HCT116 (cell line): Measurements from ENCODE around the gene CIAO2B. TPM values are rescaled to one million over a fixed set of nuclear protein-coding genes. Genes with fewer than 3 reads are reported as not detected.
A peak's percentile ranks its signal among the peaks of the same experiment; 100 is the strongest.

Experiments
- ATAC-seq: fragments of 200-7000 bp; cut with Tn5 transposase; 2 replicates; pipeline ENCODE4 v1.9.1; 2020; ENCODE audit warnings: mild to moderate bottlenecking, moderate library complexity
- BruUV-seq: library from RNA; stranded (reverse); fragments of 400-500 nt; replicated peaks from 2 replicates; lab custom pipeline; 2021; lab: Mats Ljungman, UMichigan
- CTCF ChIA-PET: fragments of 300-600 bp; sonication (Branson Sonifier 250); formaldehyde crosslinking; loops from one replicate; lab custom pipeline; 2021; ENCODE audit warnings: antibody characterized with exemption; lab: Charles Lee
- POLR2A ChIA-PET: fragments of 300-600, 350-600 bp; sonication (Branson Sonifier 250); formaldehyde crosslinking; loops from one replicate; lab custom pipeline; 2021; ENCODE audit warnings: antibody characterized with exemption; lab: Charles Lee
- RAD21 ChIA-PET, 2 experiments: fragments of 300-600 bp; sonication (Branson Sonifier 250); formaldehyde crosslinking; loops; one replicate each; lab custom pipeline; 2023; ENCODE audit warnings: low total read pairs in 2 of 2; ENCODE audit not compliant: uncharacterized antibody in 2 of 2, unreplicated experiment in 2 of 2, low non-redundant PET in 1 of 2; lab: Charles Lee
- DNase-seq: peaks from one replicate; pipeline ENCODE4 v3.0.0-alpha.2; 2010; ENCODE audit warnings: low read depth, low spot score
- H2AFZ ChIP-seq: fragments of 200-600 bp; shearing (Covaris generic), sonication (generic); 2 replicates; pipeline ENCODE4 v1.6.1; 2017; ENCODE audit warnings: low read depth, mixed run types, mixed read lengths, antibody characterized with exemption, low read length; ENCODE audit not compliant: poor library complexity, severe bottlenecking
- H3K27ac ChIP-seq: 2 replicates; pipeline ENCODE4 v1.5.1; 2012; ENCODE audit warnings: low read depth, low read length
- H3K27me3 ChIP-seq: fragments of 200-600 bp; sonication (generic); 2 replicates; pipeline ENCODE4 v1.6.1; 2016; ENCODE audit warnings: mixed run types, low read length, mixed read lengths; ENCODE audit not compliant: insufficient read depth
- H3K36me3 ChIP-seq, 2 experiments: fragments of 200-500 bp in 1 of 2; fragments of 200-600 bp in 1 of 2; sonication (Bioruptor generic) in 1 of 2; sonication (generic) in 1 of 2; 2 replicates each; pipeline versions ENCODE4 v1.5.1 to v1.6.1; 2014 to 2016; ENCODE audit warnings: low read length in 2 of 2, inconsistent platforms in 1 of 2, mixed read lengths in 1 of 2, mixed run types in 1 of 2; ENCODE audit not compliant: insufficient read depth in 2 of 2, control insufficient read depth in 1 of 2
- H3K4me1 ChIP-seq, 2 experiments: fragments of 200-600 bp in 1 of 2; sonication (generic) in 1 of 2; 2 replicates each; pipeline versions ENCODE4 v1.5.1 to v1.6.1; 2012 to 2017; ENCODE audit warnings: low read length in 2 of 2, inconsistent platforms in 1 of 2, mild to moderate bottlenecking in 1 of 2, mixed read lengths in 1 of 2, mixed run types in 1 of 2, moderate library complexity in 1 of 2; ENCODE audit not compliant: insufficient read depth in 2 of 2, control insufficient read depth in 1 of 2
- H3K4me2 ChIP-seq: fragments of 200-600 bp; sonication (generic); 2 replicates; pipeline ENCODE4 v1.6.1; 2017; ENCODE audit warnings: mixed run types, low read length, mixed read lengths
- H3K4me3 ChIP-seq, 2 experiments: fragments of 200-600 bp in 1 of 2; sonication (generic) in 1 of 2; replicated peaks in 1 of 2; 2 replicates each; pipeline ENCODE4 v1.5.1; 2011 to 2016; ENCODE audit warnings: low read length in 2 of 2, control low read depth in 1 of 2, low read depth in 1 of 2, mild to moderate bottlenecking in 1 of 2, mixed read lengths in 1 of 2, mixed run types in 1 of 2
- H3K79me2 ChIP-seq: fragments of 200-600 bp; sonication (generic); 2 replicates; pipeline ENCODE4 v1.6.1; 2017; ENCODE audit warnings: mild to moderate bottlenecking, mixed run types, low read length, moderate library complexity, mixed read lengths; ENCODE audit not compliant: insufficient read depth
- H3K9ac ChIP-seq: fragments of 200-600 bp; sonication (generic); 2 replicates; pipeline ENCODE4 v1.6.1; 2016; ENCODE audit warnings: low read length, mixed read lengths
- H3K9me2 ChIP-seq: fragments of 200-600 bp; sonication (generic), shearing (Covaris generic); 2 replicates; pipeline ENCODE4 v1.6.1; 2017; ENCODE audit warnings: mixed run types, mild to moderate bottlenecking, moderate library complexity; ENCODE audit not compliant: insufficient read depth
- H3K9me3 ChIP-seq, 2 experiments: fragments of 200-500 bp in 1 of 2; fragments of 200-600 bp in 1 of 2; sonication (Bioruptor generic) in 1 of 2; sonication (generic) in 1 of 2; 2 replicates each; pipeline ENCODE4 v1.6.1; 2014 to 2017; ENCODE audit warnings: low read length in 2 of 2, mixed read lengths in 2 of 2, inconsistent platforms in 1 of 2, low read depth in 1 of 2, mild to moderate bottlenecking in 1 of 2, mixed run types in 1 of 2, moderate library complexity in 1 of 2; ENCODE audit not compliant: control insufficient read depth in 1 of 2, insufficient read depth in 1 of 2
- H4K20me1 ChIP-seq: fragments of 200-600 bp; sonication (generic), shearing (Covaris generic); 2 replicates; pipeline ENCODE4 v1.6.1; 2017; ENCODE audit warnings: mixed run types, mild to moderate bottlenecking, moderate library complexity; ENCODE audit not compliant: insufficient read depth
- CBX3 ChIP-seq: IDR thresholded peaks from 2 replicates; pipeline ENCODE4 v1.6.1; 2012; ENCODE audit warnings: low read depth
- CEBPB ChIP-seq: IDR thresholded peaks from 2 replicates; pipeline ENCODE4 v1.6.1; 2012; ENCODE audit warnings: low read depth
- EGR1 ChIP-seq: IDR thresholded peaks from 2 replicates; pipeline ENCODE4 v1.6.1; 2012; ENCODE audit warnings: low read depth
- EZH2 ChIP-seq: fragments of 200-600 bp; sonication (generic); IDR thresholded peaks from 2 replicates; pipeline ENCODE4 v1.6.1; 2017; ENCODE audit warnings: antibody characterized with exemption, mixed run types
- EZH2phosphoT487 ChIP-seq: fragments of 200-600 bp; IDR thresholded peaks from 2 replicates; pipeline ENCODE4 v1.6.1; 2018; ENCODE audit warnings: antibody characterized with exemption, borderline replicate concordance
- FOSL1 ChIP-seq: IDR thresholded peaks from 2 replicates; pipeline ENCODE4 v1.6.1; 2012; ENCODE audit warnings: low read depth
- JUND ChIP-seq: IDR thresholded peaks from 2 replicates; pipeline ENCODE4 v1.6.1; 2012
- RAD21 ChIP-seq: IDR thresholded peaks from 2 replicates; pipeline ENCODE4 v1.6.1; 2012; ENCODE audit warnings: low read depth, mild to moderate bottlenecking
- SIN3A ChIP-seq: IDR thresholded peaks from 2 replicates; pipeline ENCODE4 v1.6.1; 2012; ENCODE audit warnings: low read depth
- SP1 ChIP-seq: IDR thresholded peaks from 2 replicates; pipeline ENCODE4 v1.6.1; 2012; ENCODE audit warnings: low read depth
- SRF ChIP-seq: IDR thresholded peaks from 2 replicates; pipeline ENCODE4 v1.6.1; 2012; ENCODE audit warnings: low read depth
- TCF7L2 ChIP-seq: IDR thresholded peaks from 2 replicates; pipeline ENCODE4 v1.7.0; 2011; ENCODE audit warnings: borderline replicate concordance, inconsistent platforms; ENCODE audit not compliant: insufficient read depth, insufficient read length; ENCODE audit errors: extremely low read depth
- YY1 ChIP-seq: IDR thresholded peaks from 2 replicates; pipeline ENCODE4 v1.6.1; 2011; ENCODE audit warnings: low read length, low read depth, moderate library complexity, mild to moderate bottlenecking; ENCODE audit not compliant: insufficient replicate concordance; ENCODE audit errors: extremely low read depth
- ZBTB33 ChIP-seq: IDR thresholded peaks from 2 replicates; pipeline ENCODE4 v1.6.1; 2011; ENCODE audit warnings: mild to moderate bottlenecking, low read length, moderate library complexity; ENCODE audit not compliant: insufficient replicate concordance; ENCODE audit errors: extremely low read depth
- ZFX ChIP-seq: fragments of 450-650 bp; IDR thresholded peaks from 2 replicates; pipeline ENCODE4 v1.6.1; 2017
- ZNF274 ChIP-seq: fragments of 200-500 bp; sonication (Bioruptor generic); IDR thresholded peaks from 2 replicates; pipeline ENCODE4 v1.6.1; 2014; ENCODE audit warnings: mild to moderate bottlenecking, low read depth, low read length, inconsistent platforms
- intact Hi-C: fragments of 100-400 bp; cut with micrococcal nuclease; formaldehyde crosslinking; loops from 2 replicates; pipeline ENCODE4 v1.10.0; 2022
- total RNA-seq: library from RNA; stranded (reverse); gene quantifications from one replicate; pipeline ENCODE4 v1.2.1, GENCODE V29; 2021; ENCODE audit not compliant: unreplicated experiment
- TF ChIP-seq, protein P1 (sequence below): IDR thresholded peaks from 2 replicates; pipeline ENCODE4 v1.6.1; 2012
- TF ChIP-seq, protein P2 (sequence below): IDR thresholded peaks from 2 replicates; pipeline ENCODE4 v1.6.1; 2012; ENCODE audit warnings: low read depth
- TF ChIP-seq, protein P3 (sequence below): IDR thresholded peaks from 2 replicates; pipeline ENCODE4 v1.6.1; 2012

Gene CIAO2B
- total RNA-seq, 1 experiment from 2014 or later = 113 TPM

DNA sequence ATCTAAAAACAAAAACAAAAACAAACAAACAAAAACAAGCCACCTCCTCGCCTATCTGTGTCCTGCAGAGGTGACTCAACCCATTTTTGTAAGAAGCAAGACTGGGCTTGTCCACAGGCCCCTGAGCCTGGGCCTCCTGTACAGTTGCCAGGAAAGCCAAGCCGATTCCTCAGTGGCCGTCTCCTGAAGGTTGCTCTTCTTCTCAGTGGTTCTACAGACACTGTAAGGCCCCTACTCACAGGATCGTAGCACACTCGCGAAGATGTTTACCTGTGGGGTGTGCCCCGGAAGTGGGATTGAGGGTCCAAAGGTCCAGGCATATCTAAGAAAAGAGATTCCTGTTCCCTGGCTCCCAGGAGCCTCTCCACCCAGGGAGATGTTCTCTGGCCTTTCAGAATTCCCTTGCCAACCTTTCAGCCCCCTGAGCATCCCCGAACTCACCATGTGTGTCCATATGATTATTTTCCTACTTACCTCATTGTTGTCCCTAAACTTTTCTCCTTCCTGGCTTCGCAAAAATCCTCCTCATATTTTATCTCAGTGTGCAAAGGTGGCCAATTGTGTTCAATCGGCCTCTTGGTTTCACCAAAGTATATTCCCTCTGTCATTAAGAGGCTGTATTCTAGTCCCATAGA lies 19.4 kb upstream of the CIAO2B start:
- no peaks in the 10 kb centered on the region for H4K20me1 ChIP-seq
- peaks cover 11 to 12% of the 10 kb centered on the region in 2 experiments; a peak in 3 of 4 replicates for H3K4me1 ChIP-seq
- DNase-seq = no peak
- TF ChIP-seq RAD21 (no peak), ZNF274 (no peak), YY1 (no peak), ZBTB33 (no peak), SP1 (no peak), ZFX (no peak), CBX3 (no peak), EZH2phosphoT487 (no peak), CEBPB (no peak), JUND (no peak), EZH2 (no peak), SRF (no peak), EGR1 (no peak), SIN3A (no peak), TCF7L2 (no peak), FOSL1 (no peak)
- TF ChIP-seq, protein P1, sequence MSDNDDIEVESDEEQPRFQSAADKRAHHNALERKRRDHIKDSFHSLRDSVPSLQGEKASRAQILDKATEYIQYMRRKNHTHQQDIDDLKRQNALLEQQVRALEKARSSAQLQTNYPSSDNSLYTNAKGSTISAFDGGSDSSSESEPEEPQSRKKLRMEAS = no peak
- TF ChIP-seq, protein P2, sequence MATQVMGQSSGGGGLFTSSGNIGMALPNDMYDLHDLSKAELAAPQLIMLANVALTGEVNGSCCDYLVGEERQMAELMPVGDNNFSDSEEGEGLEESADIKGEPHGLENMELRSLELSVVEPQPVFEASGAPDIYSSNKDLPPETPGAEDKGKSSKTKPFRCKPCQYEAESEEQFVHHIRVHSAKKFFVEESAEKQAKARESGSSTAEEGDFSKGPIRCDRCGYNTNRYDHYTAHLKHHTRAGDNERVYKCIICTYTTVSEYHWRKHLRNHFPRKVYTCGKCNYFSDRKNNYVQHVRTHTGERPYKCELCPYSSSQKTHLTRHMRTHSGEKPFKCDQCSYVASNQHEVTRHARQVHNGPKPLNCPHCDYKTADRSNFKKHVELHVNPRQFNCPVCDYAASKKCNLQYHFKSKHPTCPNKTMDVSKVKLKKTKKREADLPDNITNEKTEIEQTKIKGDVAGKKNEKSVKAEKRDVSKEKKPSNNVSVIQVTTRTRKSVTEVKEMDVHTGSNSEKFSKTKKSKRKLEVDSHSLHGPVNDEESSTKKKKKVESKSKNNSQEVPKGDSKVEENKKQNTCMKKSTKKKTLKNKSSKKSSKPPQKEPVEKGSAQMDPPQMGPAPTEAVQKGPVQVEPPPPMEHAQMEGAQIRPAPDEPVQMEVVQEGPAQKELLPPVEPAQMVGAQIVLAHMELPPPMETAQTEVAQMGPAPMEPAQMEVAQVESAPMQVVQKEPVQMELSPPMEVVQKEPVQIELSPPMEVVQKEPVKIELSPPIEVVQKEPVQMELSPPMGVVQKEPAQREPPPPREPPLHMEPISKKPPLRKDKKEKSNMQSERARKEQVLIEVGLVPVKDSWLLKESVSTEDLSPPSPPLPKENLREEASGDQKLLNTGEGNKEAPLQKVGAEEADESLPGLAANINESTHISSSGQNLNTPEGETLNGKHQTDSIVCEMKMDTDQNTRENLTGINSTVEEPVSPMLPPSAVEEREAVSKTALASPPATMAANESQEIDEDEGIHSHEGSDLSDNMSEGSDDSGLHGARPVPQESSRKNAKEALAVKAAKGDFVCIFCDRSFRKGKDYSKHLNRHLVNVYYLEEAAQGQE = no peak
- TF ChIP-seq, protein P3, sequence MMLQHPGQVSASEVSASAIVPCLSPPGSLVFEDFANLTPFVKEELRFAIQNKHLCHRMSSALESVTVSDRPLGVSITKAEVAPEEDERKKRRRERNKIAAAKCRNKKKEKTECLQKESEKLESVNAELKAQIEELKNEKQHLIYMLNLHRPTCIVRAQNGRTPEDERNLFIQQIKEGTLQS = no peak
- intact Hi-C loops = loop anchor here (1.0 to 10.0 kb wide), 5 partner anchors 56 to 711 kb away; partner anchors contain the start of genes ACD, C16orf86, ENKD1 and FBXL8
- peak overlapping the region; percentile 50 for H3K4me2 ChIP-seq
- no peaks in the 10 kb centered on the region for H3K27me3 ChIP-seq
- H3K9me3 ChIP-seq = peaks cover 0 to 6% of the 10 kb centered on the region in 2 experiments; a peak in 1 of 4 replicates
- no peak overlapping the region for H3K4me3 ChIP-seq
- POLR2A ChIA-PET = interaction anchor here (0.6 kb wide), 1 partner anchor 30 kb away, joined by 3 read pairs; no protein-coding TSS in a partner anchor
- H2AFZ ChIP-seq = peak overlapping the region; percentile 77
- no peaks in the 10 kb centered on the region for H3K36me3 ChIP-seq
- CTCF ChIA-PET = interaction anchor here (0.6 to 1.5 kb wide), 18 partner anchors 12 to 568 kb away, joined by 3 to 13 read pairs (median 4); partner anchors contain the start of genes ELMO3 and NOL3
- H3K27ac ChIP-seq = peak overlapping the region; percentile 3; the same call in 1 of the 2 replicates
- BruUV-seq = no TSS peak
- no peak overlapping the region for H3K9ac ChIP-seq
- peak; percentile 41 for ATAC-seq
- RAD21 ChIA-PET = interaction anchor here (0.7 to 1.4 kb wide), 6 partner anchors 18 to 202 kb away, joined by 3 to 7 read pairs (median 3); no protein-coding TSS in a partner anchor
- H3K9me2 ChIP-seq = no peaks in the 10 kb centered on the region
- H3K79me2 ChIP-seq = no peaks in the 10 kb centered on the region
